Stomach (tissue), 9 donors: ENCODE results near the gene SLC39A8. TPM values are rescaled to one million over a fixed set of nuclear protein-coding genes. Genes with fewer than 3 reads are reported as not detected.

Experiments
- DNase-seq, 2 donors: peaks; one replicate each; pipeline versions ENCODE4 v3.0.0 to v3.0.0-alpha.2; 2013 to 2019
- H3K27ac ChIP-seq, 5 donors: fragments of 200-600 bp in 4 of 5; sonication (generic) in 4 of 5; one replicate each; pipeline ENCODE4 v1.5.1; 2013 to 2019; ENCODE audit warnings: mild to moderate bottlenecking in 1 of 5, moderate library complexity in 1 of 5
- H3K27me3 ChIP-seq, 3 donors: fragments of 200-600 bp; sonication (generic); one replicate each; pipeline ENCODE4 v1.5.1; 2017 to 2019; ENCODE audit warnings: mixed run types in 1 of 3
- H3K36me3 ChIP-seq, 4 donors: fragments of 200-600 bp; sonication (generic); 1 replicate in 3 of 4; 2 replicates in 1 of 4; pipeline ENCODE4 v1.5.1; 2016 to 2019
- H3K4me1 ChIP-seq, 4 donors: fragments of 200-600 bp; sonication (generic); one replicate each; pipeline ENCODE4 v1.5.1; 2016 to 2019
- H3K4me3 ChIP-seq, 4 donors: fragments of 200-600 bp; sonication (generic) in 3 of 4; one replicate each; pipeline ENCODE4 v1.5.1; 2016 to 2019; ENCODE audit warnings: mild to moderate bottlenecking in 1 of 4
- H3K9me3 ChIP-seq, 4 donors: fragments of 200-600 bp; sonication (generic); one replicate each; pipeline ENCODE4 v1.5.1; 2016 to 2019
- EP300 ChIP-seq: sonication (generic); formaldehyde crosslinking; IDR thresholded peaks from one replicate; pipeline ENCODE4 v1.6.1; 2017; ENCODE audit warnings: antibody characterized with exemption
- POLR2A ChIP-seq, 4 donors: fragments of 450-650 bp; IDR thresholded peaks; one replicate each; pipeline ENCODE4 v1.6.1; 2016; ENCODE audit warnings: antibody characterized with exemption in 4 of 4, control low read depth in 2 of 4, mild to moderate bottlenecking in 1 of 4, moderate library complexity in 1 of 4
- POLR2AphosphoS5 ChIP-seq, 3 donors: sonication (generic); formaldehyde crosslinking; IDR thresholded peaks; one replicate each; pipeline ENCODE4 v1.6.1; 2016; ENCODE audit warnings: antibody characterized with exemption in 3 of 3
- WGBS, 5 donors: extraction: QIAGEN DNeasy Blood & Tissue Kit in 3 of 5; methylation state at CpG; one replicate each; pipeline versions ENCODE4 v1.1.5 to v1.1.7; 2013 to 2018; 5-methylcytosine and 5-hydroxymethylcytosine counted together
- intact Hi-C: fragments of 100-400 bp; cut with DNase I; formaldehyde crosslinking; loops from one replicate; pipeline ENCODE4 v1.15.1; 2023; ENCODE audit warnings: low total_unique reads
- polyA plus RNA-seq, 3 donors: library from polyadenylated mRNA; stranded (reverse); fragments of 200-250 nt; gene quantifications; one replicate each; pipeline ENCODE4 v1.2.3, GENCODE V29; 2013
- total RNA-seq, 5 donors: library from RNA; depleted of rRNA; stranded (reverse); fragments of >200 nt; gene quantifications; one replicate each; pipeline versions ENCODE4 v1.1.0 to v1.2.3, GENCODE V29; 2014 to 2016
- TF ChIP-seq, protein P1 (sequence below), 7 experiments: fragments of 450-650 bp in 4 of 7; fragments of 200-600 bp in 3 of 7; sonication (generic) in 3 of 7; IDR thresholded peaks; one replicate each; pipeline ENCODE4 v1.5.1; 2016 to 2019; ENCODE audit warnings: antibody characterized with exemption in 7 of 7, control low read depth in 2 of 7, mild to moderate bottlenecking in 1 of 7
- donor health status: healthy with polysubstance abuse.
- donor health status: Bipolar disorder and iron deficiency.
- donor health status: healthy.

The SLC39A8 gene
- total and polyA plus RNA-seq, 8 donors, result 1.8 to 24.6 (median 9.4) TPM

DNA sequence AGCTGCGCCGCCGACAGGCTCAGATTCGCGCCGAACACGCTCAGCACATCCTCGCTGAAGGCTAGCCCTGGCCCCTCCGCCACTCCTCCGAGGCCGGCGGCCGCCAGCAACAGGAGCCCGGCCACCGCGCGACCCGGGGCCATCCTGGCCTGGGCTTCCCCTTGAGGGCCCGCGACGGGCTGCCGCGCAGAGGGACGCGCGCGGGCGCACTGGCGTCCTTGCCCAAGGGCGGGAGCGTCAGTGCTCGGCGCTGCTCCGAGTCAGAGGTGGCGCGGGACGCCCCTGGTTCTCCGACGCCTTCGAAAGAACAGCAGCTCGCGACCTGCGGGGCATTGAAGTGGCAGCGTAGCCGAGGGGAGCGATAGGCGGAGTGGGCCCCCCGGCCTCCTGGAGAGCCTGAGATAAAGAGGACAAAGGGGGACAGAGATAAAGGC lies 745 bp downstream of the SLC39A8 start:
- TF ChIP-seq POLR2AphosphoS5 (IDR thresholded peaks at IDR 0.05) (peak in 1 of 3 donors; percentile 10), POLR2A (IDR thresholded peaks at IDR 0.05) (no peak)
- intact Hi-C loops, result no loop called here

DNA sequence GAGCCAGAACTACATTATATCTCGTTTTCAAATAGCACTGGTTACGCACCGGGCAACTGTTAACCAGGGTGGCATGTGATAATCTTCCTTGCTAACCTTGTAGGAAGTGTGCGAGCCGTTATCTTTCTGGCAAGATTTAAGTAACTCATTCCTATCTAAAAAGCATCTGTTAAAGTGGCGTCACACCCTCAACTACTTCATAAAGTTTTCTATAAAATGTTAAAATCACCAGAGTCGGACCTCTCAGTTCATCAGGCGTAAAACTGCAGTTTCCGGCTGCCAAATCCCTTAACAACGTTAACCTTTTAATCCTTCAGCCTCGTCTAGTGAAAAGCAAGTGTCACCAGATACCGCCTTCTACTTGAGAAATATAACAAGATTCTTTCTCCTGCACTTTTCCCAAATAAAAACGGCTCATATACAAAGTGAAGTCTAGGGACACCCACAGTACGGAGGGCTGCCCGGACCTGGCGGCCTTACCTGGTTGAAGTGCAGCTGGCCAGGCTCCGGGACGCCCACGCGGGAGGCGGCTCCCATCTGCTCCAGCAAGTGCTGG lies 1.2 kb downstream of the SLC39A8 start:
- peak overlapping the region; percentile 57 to 89 (median 74) for H3K27ac ChIP-seq
- TF ChIP-seq POLR2A (IDR thresholded peaks at IDR 0.05), result no peak
- TF ChIP-seq EP300, result no peak
- TF ChIP-seq POLR2AphosphoS5 (IDR thresholded peaks at IDR 0.05), result no peak
- TF ChIP-seq, protein P1, sequence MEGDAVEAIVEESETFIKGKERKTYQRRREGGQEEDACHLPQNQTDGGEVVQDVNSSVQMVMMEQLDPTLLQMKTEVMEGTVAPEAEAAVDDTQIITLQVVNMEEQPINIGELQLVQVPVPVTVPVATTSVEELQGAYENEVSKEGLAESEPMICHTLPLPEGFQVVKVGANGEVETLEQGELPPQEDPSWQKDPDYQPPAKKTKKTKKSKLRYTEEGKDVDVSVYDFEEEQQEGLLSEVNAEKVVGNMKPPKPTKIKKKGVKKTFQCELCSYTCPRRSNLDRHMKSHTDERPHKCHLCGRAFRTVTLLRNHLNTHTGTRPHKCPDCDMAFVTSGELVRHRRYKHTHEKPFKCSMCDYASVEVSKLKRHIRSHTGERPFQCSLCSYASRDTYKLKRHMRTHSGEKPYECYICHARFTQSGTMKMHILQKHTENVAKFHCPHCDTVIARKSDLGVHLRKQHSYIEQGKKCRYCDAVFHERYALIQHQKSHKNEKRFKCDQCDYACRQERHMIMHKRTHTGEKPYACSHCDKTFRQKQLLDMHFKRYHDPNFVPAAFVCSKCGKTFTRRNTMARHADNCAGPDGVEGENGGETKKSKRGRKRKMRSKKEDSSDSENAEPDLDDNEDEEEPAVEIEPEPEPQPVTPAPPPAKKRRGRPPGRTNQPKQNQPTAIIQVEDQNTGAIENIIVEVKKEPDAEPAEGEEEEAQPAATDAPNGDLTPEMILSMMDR (IDR thresholded peaks at IDR 0.05), result no peak
- intact Hi-C loops, result no loop called here
- H3K27me3 ChIP-seq, result no peaks in the 10 kb centered on the region
- DNase-seq, result no peak
- H3K4me3 ChIP-seq, result peak overlapping the region; percentile 59 to 88 (median 74)
- WGBS, 5 donors, result 2 to 7% (median 6%) methylated on average over 15 to 21 of the region's 21 CpGs
- H3K9me3 ChIP-seq, result no peaks in the 10 kb centered on the region
- peaks cover 3 to 28% (median 20%) of the 10 kb centered on the region in 4 donors for H3K4me1 ChIP-seq
- H3K36me3 ChIP-seq, result no peaks in the 10 kb centered on the region

More for the DNA sequence above, 745 bp downstream of the SLC39A8 start:
- Histone ChIP-seq H3K4me1 (peaks cover 3 to 28% (median 20%) of the 10 kb centered on the region in 4 donors), H3K36me3 (no peaks in the 10 kb centered on the region), H3K27me3 (no peaks in the 10 kb centered on the region), H3K9me3 (no peaks in the 10 kb centered on the region), H3K27ac (peak overlapping the region; percentile 57 to 89 (median 74)), H3K4me3 (peak overlapping the region; percentile 59 to 88 (median 74))
- 0 to 1% (median 0%) methylated on average over 33 to 48 of the region's 48 CpGs for WGBS, 5 donors
- peak; percentile 58 to 86 for DNase-seq

DNA sequence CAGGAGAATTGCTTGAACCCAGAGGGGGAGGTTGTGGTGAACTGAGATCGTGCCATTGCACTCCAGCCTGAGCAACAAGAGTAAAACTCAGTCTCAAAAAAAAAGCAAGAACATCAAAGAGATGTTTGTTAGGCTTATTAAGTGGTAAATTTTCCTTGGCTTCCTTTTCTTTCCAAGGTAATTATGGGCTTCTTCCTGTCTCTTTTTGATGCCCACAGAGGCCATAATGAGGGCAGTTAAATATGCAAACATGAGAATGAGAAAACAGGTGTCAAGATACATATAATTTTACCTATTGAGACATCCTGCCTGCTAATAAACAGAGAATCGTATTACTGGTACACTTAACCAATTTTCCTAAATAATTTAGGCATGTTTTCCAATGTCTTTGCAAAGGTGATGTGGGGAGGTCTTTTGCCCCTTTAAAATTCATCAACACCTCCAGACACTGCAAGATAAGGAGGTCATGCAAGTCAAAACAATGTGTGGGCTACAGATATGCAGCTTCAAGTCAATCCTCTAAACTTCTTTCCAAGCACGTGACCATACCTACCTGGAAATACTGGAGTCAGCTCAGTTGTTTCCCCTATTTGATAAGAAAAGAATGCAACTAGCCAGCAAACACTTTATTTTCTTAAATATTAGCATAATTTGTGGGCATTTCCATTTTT lies 2.7 kb downstream of the SLC39A8 start:
- intact Hi-C loops, result no loop called here
- TF ChIP-seq EP300 (no peak), POLR2A (IDR thresholded peaks at IDR 0.05) (no peak)
- DNase-seq, result no peak
- H3K27me3 ChIP-seq, result no peaks in the 10 kb centered on the region
- H3K9me3 ChIP-seq, result no peaks in the 10 kb centered on the region
- H3K4me3 ChIP-seq, result no peak overlapping the region
- 78 to 86% (median 82%) methylated on average over 3 of the region's 3 CpGs for WGBS, 5 donors
- H3K27ac ChIP-seq, result no peak overlapping the region
- H3K36me3 ChIP-seq, result no peaks in the 10 kb centered on the region
- H3K4me1 ChIP-seq, result peaks cover 3 to 28% (median 20%) of the 10 kb centered on the region in 4 donors

DNA sequence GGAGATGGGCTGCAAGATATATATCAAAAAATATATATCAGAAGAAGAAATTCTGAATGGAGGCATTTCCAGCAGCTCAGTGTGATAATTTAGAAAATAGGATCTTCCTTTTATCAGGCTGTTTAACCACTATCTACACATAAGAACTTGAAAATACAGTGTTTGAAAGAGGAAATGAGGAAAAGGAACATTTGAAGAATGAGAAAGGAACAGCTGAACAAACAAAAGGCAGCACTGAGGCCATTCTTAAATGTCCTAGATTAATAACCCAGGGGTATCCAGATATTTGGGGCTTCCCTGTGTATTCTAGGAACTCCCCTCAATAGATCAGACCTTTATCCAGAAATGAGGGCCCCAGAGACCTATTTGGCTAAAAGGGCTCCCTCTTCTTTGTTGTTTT lies 4.1 kb downstream of the SLC39A8 start:
- TF ChIP-seq EP300, result no peak
- TF ChIP-seq POLR2AphosphoS5 (IDR thresholded peaks at IDR 0.05), result no peak
- no peak for TF ChIP-seq POLR2A (IDR thresholded peaks at IDR 0.05)
- TF ChIP-seq, protein P1 (IDR thresholded peaks at IDR 0.05), result no peak
- Histone ChIP-seq H3K9me3 (no peaks in the 10 kb centered on the region), H3K27ac (no peak overlapping the region), H3K4me1 (peaks cover 3 to 28% (median 20%) of the 10 kb centered on the region in 4 donors), H3K36me3 (no peaks in the 10 kb centered on the region), H3K4me3 (no peak overlapping the region), H3K27me3 (no peaks in the 10 kb centered on the region)
- DNase-seq, result no peak
- intact Hi-C loops, result no loop called here

DNA sequence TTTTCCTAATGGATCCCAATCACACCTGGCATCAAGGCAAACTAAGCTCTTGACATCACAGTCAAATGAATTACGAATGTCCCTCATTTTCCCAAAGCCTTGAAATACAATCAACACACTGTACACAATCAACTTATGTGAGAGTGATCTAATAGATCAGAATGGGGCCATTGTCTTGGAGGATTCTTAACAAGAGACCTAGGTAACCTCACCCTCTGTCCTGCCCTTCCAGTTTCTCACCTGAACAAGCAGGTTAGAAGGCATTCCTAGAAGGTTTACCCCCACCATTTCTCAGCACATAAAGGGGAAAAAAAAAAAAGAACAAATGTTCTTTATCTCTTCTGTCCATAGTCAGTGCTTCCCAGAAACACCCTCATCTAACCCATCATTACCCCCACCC lies 6.3 kb downstream of the SLC39A8 start:
- Histone ChIP-seq H3K9me3 (no peaks in the 10 kb centered on the region), H3K4me1 (peaks cover 3 to 9% (median 5%) of the 10 kb centered on the region in 4 donors), H3K27ac (no peak overlapping the region), H3K27me3 (no peaks in the 10 kb centered on the region), H3K4me3 (no peak overlapping the region), H3K36me3 (no peaks in the 10 kb centered on the region)
- intact Hi-C loops, result no loop called here
- WGBS, 5 donors, result 87 to 100% (median 89%) methylated on average over 1 of the region's 1 CpG
- DNase-seq, result no peak
- TF ChIP-seq EP300, result no peak
- TF ChIP-seq, protein P1 (IDR thresholded peaks at IDR 0.05), result no peak
- no peak for TF ChIP-seq POLR2A (IDR thresholded peaks at IDR 0.05)
- TF ChIP-seq POLR2AphosphoS5 (IDR thresholded peaks at IDR 0.05), result no peak
